ENCODE results near the gene DENND1A.
A peak's percentile ranks its signal among the peaks of the same experiment; 100 is the strongest.
"Not testable (repeated sequence)": the region's sequence is repeated elsewhere in the genome, so short reads cannot be mapped to it uniquely, and the experiment has no call there.

Gene DENND1A

GRCh38 chr9:123924727-123925126, 5.2 kb downstream of the DENND1A start:
- DNase-seq = no peak

DNA sequence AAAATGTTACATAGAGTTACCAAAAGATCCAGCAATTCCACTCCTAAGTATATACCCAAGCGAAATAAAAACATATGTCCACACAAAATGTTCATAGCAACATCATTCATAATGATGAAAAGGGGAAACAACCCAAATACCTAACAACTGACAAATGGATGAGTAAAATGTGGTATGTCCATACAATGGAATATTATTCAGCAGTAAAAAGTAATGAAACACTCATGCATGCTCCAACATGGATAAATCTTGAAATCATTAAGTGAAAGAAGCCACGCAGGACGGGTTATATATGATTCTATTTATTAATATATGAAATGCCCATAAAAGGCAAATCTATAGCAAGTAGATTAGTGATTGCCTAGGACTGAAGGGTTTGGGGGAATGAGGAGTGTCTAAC, 6.0 kb downstream of the DENND1A start:
- DNase-seq = no peak

GRCh38 chr9:123923377-123923776, 6.5 kb downstream of the DENND1A start:
- no peak for DNase-seq

DNA sequence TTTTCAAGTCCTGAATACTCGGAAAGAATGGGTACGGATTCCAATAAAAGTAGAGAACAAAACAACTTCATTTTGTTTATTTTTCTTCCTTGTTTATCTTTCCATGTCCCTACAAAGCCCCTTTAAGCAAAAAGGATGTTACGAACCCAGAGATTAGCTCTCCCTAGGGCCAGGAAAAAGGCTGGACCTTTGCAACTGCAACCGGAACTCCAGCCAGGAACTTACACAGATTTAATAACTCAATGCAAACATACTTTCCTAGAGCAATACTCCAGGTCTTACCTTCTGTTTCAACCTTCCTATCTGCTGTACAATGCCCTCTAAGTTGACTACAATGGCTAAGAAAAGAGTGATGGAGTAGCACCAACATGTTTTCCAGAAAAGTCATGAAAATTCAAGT, 7.0 kb downstream of the DENND1A start:
- no peak for DNase-seq

- no peak for DNase-seq
These were observed 7.5 kb downstream of the DENND1A start for GRCh38 chr9:123922431-123922830.

- no peak for DNase-seq
These were observed 15.3 kb downstream of the DENND1A start for GRCh38 chr9:123914517-123915196.

DNA sequence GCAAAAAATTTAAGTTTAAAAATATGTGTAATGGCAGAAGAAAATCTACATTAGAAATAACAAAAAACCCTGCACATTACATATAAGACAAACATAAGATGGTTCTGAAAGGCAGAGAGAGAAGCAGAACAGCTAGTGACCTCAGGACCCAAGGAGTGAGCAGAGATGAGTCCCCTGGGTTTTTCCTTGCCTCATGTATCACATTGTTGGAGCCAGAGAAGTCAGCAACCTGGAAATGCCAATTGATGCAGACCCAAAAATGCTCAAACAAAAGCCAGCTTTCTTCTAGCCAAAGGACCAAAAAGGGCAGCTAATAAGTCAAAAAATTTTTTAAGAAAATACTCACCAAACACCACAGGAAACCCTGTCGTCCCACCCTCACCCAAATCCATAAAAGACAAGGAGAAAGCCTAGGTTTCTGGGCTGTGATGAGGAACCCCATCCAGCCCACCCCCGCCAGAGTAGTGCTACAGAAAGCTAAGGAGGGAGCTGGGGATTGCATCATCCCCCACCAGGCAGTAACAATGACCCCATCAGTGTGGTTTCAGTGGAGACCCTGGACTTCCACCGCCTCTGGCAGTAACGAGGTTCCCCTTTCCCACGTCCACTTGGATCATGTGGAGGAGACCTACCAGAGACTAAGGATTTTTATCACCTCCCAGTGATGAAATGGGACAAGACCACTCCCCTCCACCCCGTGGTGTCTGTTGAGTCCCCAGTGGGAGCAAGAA, 17.6 kb downstream of the DENND1A start:
- no peak for DNase-seq

GRCh38 chr9:123911024-123911423, 18.9 kb downstream of the DENND1A start:
- no peak for DNase-seq

DNA sequence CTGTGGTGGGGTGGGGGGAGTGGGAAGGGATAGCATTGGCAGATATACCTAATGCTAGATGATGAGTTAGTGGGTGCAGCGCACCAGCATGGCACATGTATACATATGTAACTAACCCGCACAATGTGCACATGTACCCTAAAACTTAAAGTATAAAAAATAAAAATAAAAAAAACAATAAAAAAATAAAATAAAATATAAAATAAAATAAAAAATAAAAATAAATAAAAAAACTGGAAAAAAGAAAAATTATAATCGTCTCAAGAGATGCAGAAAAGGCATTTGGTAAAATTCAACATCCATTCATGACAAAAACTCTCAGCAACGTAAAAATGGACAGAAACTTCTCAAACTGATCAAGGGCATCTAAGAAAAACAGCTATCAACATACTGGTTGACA, 20.7 kb downstream of the DENND1A start:
- DNase-seq = not testable (repeated sequence)

- DNase-seq = not testable (repeated sequence)
These were observed 26.4 kb downstream of the DENND1A start for GRCh38 chr9:123903550-123903949.

DNA sequence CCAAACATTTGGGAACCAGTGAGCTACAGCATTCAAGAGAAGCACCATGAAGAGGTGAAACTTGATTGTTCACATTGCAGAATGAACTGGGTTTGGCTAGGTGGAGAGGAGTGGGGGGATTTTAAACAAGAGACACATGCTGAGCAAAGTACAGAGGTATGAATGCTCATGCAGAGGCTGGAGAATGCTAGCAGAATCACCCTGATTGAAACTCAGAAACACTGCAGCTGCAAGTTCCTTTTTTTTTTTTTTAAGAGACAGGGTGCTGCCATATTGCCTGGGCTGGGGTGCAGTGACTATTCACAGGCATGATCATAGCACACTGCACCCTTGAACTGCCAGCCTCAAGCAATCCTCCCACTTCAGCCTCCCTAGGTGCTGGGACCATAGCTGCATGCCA, 35.1 kb downstream of the DENND1A start:
- no peak for DNase-seq

DNA sequence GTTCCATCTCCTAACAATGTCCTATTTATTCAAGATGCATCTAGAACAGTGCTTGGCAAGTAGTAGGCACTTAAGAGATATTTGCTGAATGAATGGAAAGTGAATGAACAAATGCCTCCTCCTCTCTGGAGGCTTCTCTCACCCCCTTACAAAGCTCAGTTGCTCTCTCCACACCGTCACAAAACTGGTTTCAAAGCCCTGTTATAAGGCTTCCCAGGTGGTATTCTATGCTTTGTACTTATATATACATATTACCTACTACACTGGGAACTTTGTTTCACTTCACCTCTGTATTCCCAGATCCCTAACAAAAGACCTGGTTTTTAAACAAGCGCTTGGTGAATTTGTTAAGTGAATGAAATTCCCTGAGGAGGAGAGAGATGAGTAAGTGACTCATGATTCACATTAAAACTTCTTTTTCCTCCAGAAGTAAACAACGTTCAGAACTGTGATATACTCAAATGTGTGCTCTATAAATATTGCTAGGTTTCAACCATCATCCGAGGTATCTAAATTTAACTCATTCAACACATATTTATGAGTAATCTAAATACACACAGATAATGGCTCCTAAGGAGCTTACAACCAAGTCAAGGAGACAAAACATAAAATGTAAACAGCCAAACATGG, 36.0 kb downstream of the DENND1A start:
- no peak for DNase-seq

- no peak for DNase-seq
These were observed 36.8 kb downstream of the DENND1A start for GRCh38 chr9:123893115-123893514.

DNA sequence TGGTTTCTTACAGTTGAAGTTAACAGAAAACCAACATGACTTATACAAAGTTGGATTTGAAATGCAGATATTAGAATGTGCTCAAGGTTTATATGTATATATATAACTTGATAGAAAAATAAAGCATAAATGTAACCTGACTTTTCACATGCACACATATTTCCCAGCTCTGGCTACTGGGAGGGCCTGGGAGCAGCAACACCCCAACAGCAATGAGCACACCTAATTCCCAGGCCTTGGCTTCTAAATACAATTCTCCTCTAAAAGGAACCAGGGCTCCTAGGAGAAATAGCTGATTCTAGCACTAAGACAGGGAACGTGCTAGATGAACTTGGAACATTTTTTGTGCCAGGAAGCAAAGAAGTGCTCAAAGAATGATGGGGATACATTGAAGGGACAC, 42.1 kb downstream of the DENND1A start:
- DNase-seq = no peak

GRCh38 chr9:123885834-123886233, 44.1 kb downstream of the DENND1A start:
- DNase-seq = not testable (repeated sequence)

DNA sequence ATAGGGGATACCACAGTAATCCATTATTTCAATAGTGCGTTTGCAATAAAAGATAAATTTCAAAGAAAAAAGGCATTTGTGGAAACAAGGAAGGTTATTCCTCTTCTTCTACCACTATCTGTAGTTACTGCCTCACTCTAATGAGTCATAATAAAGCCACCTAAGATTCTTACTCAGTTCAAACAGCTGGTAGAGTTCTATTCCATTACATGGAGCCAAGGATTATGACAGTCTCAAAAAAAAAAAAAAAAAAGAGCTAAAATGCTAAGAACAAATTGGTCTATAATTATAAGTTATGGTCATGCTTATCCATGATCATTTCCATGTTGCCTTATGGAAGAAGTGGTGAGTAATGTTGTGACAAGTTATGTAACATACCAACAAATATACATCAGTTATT, 46.3 kb downstream of the DENND1A start:
- no peak for DNase-seq

DNA sequence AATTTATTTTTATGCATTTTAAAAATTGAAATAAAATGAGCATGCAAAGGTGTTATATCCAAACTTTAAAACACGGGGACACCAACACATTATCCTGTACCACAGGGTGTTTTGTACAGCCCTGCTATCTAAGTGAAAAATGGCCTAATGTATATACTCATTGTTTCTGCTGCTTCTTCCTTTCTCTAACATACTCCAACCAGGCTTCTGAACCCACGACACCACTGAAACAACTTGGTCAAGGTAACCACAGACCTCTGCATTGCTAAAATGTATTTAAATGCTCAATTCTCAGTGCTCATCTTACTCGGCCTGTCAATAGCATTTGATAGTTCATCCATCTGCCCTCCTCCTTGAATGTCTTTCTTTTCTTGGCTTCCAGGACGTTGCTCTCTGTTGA, 48.3 kb downstream of the DENND1A start:
- no peak for DNase-seq

DNA sequence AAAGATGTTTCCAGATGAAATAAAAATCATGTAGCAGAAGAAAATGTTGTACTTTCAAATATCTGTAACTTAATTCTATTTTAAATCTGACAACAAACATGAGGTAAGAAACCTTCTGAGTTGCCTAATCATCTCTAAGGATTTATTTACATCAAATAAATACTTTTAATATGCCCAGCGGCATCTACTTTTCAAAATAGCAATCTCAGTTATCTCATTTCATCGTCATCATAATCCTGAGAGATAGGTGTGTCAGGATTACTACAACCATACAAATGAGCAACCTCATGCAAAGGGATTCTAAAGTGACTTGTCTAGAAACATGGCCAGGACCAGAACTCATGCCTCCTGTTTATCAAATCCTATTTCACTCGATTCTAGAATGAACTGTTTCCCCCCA, 49.5 kb downstream of the DENND1A start:
- no peak for DNase-seq

- no peak for DNase-seq
These were observed 53.2 kb downstream of the DENND1A start for GRCh38 chr9:123876750-123877149.

DNA sequence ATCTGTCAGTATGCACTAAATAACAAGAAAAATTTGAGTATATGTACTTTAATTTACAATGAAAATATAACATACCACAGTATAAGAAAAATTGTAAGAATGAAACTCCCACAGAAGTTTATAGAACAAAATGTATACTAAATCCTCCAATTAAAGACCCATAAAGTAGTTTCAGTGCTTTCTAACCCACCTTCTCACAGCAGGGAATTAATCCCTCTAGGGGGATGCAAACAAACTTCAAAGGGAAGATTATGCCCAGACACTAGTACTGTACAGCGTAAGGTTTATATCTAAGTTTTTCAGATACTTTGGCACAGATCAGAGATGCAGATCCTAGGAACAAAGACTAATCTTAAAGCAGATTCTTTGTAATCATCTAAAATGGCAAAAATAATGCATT, 57.2 kb downstream of the DENND1A start:
- no peak for DNase-seq

GRCh38 chr9:123871781-123872180, 58.1 kb downstream of the DENND1A start:
- peak in 33 of 56 donors; percentile 4 to 65 (median 23) for DNase-seq

DNA sequence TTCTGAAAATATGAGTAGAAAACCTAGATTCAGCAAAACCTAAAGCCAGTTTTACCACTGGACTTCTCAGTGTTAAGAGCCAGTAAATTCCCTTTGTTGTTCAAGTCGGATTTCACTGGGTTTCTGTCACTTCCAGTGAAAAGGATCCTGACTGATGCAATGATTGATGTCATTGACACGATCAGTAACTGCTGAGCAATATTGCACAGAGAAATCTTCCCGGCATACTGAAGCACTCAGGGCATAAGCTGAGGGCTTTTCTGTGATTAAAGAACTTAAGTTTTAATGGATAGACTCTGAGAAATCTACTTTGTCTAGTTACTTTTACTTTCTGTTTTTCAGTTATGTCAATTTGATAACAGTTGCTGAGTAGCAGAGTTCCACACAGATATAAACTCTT, 61.9 kb downstream of the DENND1A start:
- no peak for DNase-seq

GRCh38 chr9:123867034-123867433, 62.9 kb downstream of the DENND1A start:
- DNase-seq = no peak

Data from amygdala (tissue), 56 donors.